Activated naive CD4-positive, alpha-beta T cell treated with anti-CD3 and anti-CD28 coated beads, Interleukin-2, amount 10 ng/mL, durations not matched to agents 7 days and 5 days (primary cell): Measurements from ENCODE around the gene NEMP1.
A peak's percentile ranks its signal among the peaks of the same experiment; 100 is the strongest.

ENCODE experiments used
- CTCF ChIA-PET: fragments of 350-600 bp; sonication (Branson Sonifier 250); formaldehyde crosslinking; loops from one replicate; lab custom pipeline; 2021; ENCODE audit warnings: antibody characterized with exemption; lab: Charles Lee
- DNase-seq: peaks from one replicate; pipeline ENCODE4 v3.0.0-alpha.2; 2020
- H3K27ac Mint-ChIP-seq: one replicate; pipeline ENCODE4 v1.8.0; 2021; ENCODE audit warnings: mild to moderate bottlenecking, moderate library complexity, mixed read lengths
- H3K27me3 Mint-ChIP-seq: one replicate; pipeline ENCODE4 v1.8.0; 2021; ENCODE audit warnings: mild to moderate bottlenecking, mixed read lengths
- H3K36me3 Mint-ChIP-seq: one replicate; pipeline ENCODE4 v1.8.0; 2021; ENCODE audit warnings: mixed read lengths
- H3K4me1 Mint-ChIP-seq: one replicate; pipeline ENCODE4 v1.8.0; 2021; ENCODE audit warnings: mixed read lengths
- H3K4me3 Mint-ChIP-seq: one replicate; pipeline ENCODE4 v1.8.0; 2021; ENCODE audit warnings: mild to moderate bottlenecking, moderate library complexity, mixed read lengths
- H3K9me3 Mint-ChIP-seq: one replicate; pipeline ENCODE4 v1.8.0; 2021; ENCODE audit warnings: mixed read lengths

Gene NEMP1

GRCh38 chr12:57099766-57100165 lies 21.2 kb upstream of the NEMP1 start:
- peaks cover 58% of the 10 kb centered on the region for H3K36me3 Mint-ChIP-seq
- no peak for DNase-seq
- no peaks in the 10 kb centered on the region for H3K9me3 Mint-ChIP-seq
- no peak overlapping the region for H3K4me3 Mint-ChIP-seq
- CTCF ChIA-PET = interaction anchor here (1.0 to 10.4 kb wide), 7 partner anchors 10 to 68 kb away, joined by 3 to 100 read pairs (median 5); partner anchors contain the start of genes NEMP1 and STAT6
- no peaks in the 10 kb centered on the region for H3K27me3 Mint-ChIP-seq
- peak overlapping the region; percentile 59 for H3K27ac Mint-ChIP-seq
- H3K4me1 Mint-ChIP-seq = peaks cover 60% of the 10 kb centered on the region

GRCh38 chr12:57099047-57099714 lies 20.6 kb upstream of the NEMP1 start:
- no peak for DNase-seq
- H3K4me1 Mint-ChIP-seq = peaks cover 62% of the 10 kb centered on the region
- no peak overlapping the region for H3K4me3 Mint-ChIP-seq
- CTCF ChIA-PET = interaction anchor here (1.0 to 10.4 kb wide), 7 partner anchors 9 to 68 kb away, joined by 3 to 100 read pairs (median 5); partner anchors contain the start of genes NEMP1 and STAT6
- H3K27ac Mint-ChIP-seq = peak overlapping the region; percentile 66
- peaks cover 55% of the 10 kb centered on the region for H3K36me3 Mint-ChIP-seq
- H3K27me3 Mint-ChIP-seq = no peaks in the 10 kb centered on the region
- no peaks in the 10 kb centered on the region for H3K9me3 Mint-ChIP-seq

GRCh38 chr12:57098546-57098945 lies 20.0 kb upstream of the NEMP1 start:
- DNase-seq = no peak
- Mint-ChIP-seq H3K36me3 (peaks cover 55% of the 10 kb centered on the region), H3K9me3 (no peaks in the 10 kb centered on the region), H3K4me1 (peaks cover 65% of the 10 kb centered on the region), H3K27me3 (no peaks in the 10 kb centered on the region), H3K4me3 (no peak overlapping the region), H3K27ac (peak overlapping the region; percentile 66)
- CTCF ChIA-PET = interaction anchor here (1.2 to 10.4 kb wide), 4 partner anchors 8 to 67 kb away, joined by 3 to 100 read pairs (median 5); partner anchors contain the start of gene STAT6

- Mint-ChIP-seq H3K27me3 (no peaks in the 10 kb centered on the region), H3K4me3 (no peak overlapping the region), H3K4me1 (peaks cover 71% of the 10 kb centered on the region), H3K36me3 (peaks cover 57% of the 10 kb centered on the region), H3K27ac (no peak overlapping the region), H3K9me3 (no peaks in the 10 kb centered on the region)
- no peak for DNase-seq
- CTCF ChIA-PET = interaction anchor here (1.0 to 10.4 kb wide), 2 partner anchors 13 to 27 kb away, joined by 3 to 100 read pairs; partner anchors contain the start of gene STAT6
Observed at GRCh38 chr12:57097554-57097835, 18.9 kb upstream of the NEMP1 start.

GRCh38 chr12:57096748-57097553 lies 18.4 kb upstream of the NEMP1 start:
- no peaks in the 10 kb centered on the region for H3K27me3 Mint-ChIP-seq
- H3K4me3 Mint-ChIP-seq = no peak overlapping the region
- peaks cover 53% of the 10 kb centered on the region for H3K36me3 Mint-ChIP-seq

GRCh38 chr12:57096099-57096572 lies 17.5 kb upstream of the NEMP1 start:
- peaks cover 63% of the 10 kb centered on the region for H3K4me1 Mint-ChIP-seq
- no peak overlapping the region for H3K4me3 Mint-ChIP-seq
- H3K27ac Mint-ChIP-seq = peak overlapping the region; percentile 82
- DNase-seq = no peak
- CTCF ChIA-PET = interaction anchor here (1.0 to 10.4 kb wide), 3 partner anchors 15 to 27 kb away, joined by 3 to 100 read pairs (median 9); partner anchors contain the start of gene STAT6
- no peaks in the 10 kb centered on the region for H3K27me3 Mint-ChIP-seq
- no peaks in the 10 kb centered on the region for H3K9me3 Mint-ChIP-seq
- peaks cover 54% of the 10 kb centered on the region for H3K36me3 Mint-ChIP-seq

More at GRCh38 chr12:57096748-57097553, 18.4 kb upstream of the NEMP1 start:
- H3K4me1 Mint-ChIP-seq = peaks cover 67% of the 10 kb centered on the region
- H3K9me3 Mint-ChIP-seq = no peaks in the 10 kb centered on the region
- no peak for DNase-seq
- CTCF ChIA-PET = interaction anchor here (1.0 to 10.4 kb wide), 4 partner anchors 14 to 28 kb away, joined by 3 to 100 read pairs (median 6); partner anchors contain the start of gene STAT6
- H3K27ac Mint-ChIP-seq = peak overlapping the region; percentile 50

- Mint-ChIP-seq H3K27me3 (no peaks in the 10 kb centered on the region), H3K9me3 (no peaks in the 10 kb centered on the region), H3K4me1 (peaks cover 64% of the 10 kb centered on the region), H3K4me3 (no peak overlapping the region), H3K36me3 (peaks cover 55% of the 10 kb centered on the region), H3K27ac (peak overlapping the region; percentile 82)
- CTCF ChIA-PET = interaction anchor here (2.0 to 10.4 kb wide), 2 partner anchors 15 to 26 kb away, joined by 9 to 100 read pairs; partner anchors contain the start of gene STAT6
- no peak for DNase-seq
Observed at GRCh38 chr12:57095440-57095839, 16.8 kb upstream of the NEMP1 start.

GRCh38 chr12:57094208-57095160 lies 15.9 kb upstream of the NEMP1 start:
- peaks cover 64% of the 10 kb centered on the region for H3K4me1 Mint-ChIP-seq
- H3K27me3 Mint-ChIP-seq = no peaks in the 10 kb centered on the region
- H3K4me3 Mint-ChIP-seq = no peak overlapping the region
- CTCF ChIA-PET = interaction anchor here (0.7 to 10.4 kb wide), 10 partner anchors 11 to 405 kb away, joined by 3 to 100 read pairs (median 4); partner anchors contain the start of genes NEMP1 and STAT6
- peaks cover 51% of the 10 kb centered on the region for H3K36me3 Mint-ChIP-seq
- peak; percentile 18 for DNase-seq
- H3K27ac Mint-ChIP-seq = peak overlapping the region; percentile 64
- H3K9me3 Mint-ChIP-seq = no peaks in the 10 kb centered on the region

- Mint-ChIP-seq H3K36me3 (peaks cover 43% of the 10 kb centered on the region), H3K27me3 (no peaks in the 10 kb centered on the region), H3K4me3 (peak overlapping the region; percentile 26), H3K9me3 (no peaks in the 10 kb centered on the region), H3K4me1 (peaks cover 59% of the 10 kb centered on the region), H3K27ac (peak overlapping the region; percentile 22)
- CTCF ChIA-PET = interaction anchor here (0.7 to 10.4 kb wide), 11 partner anchors 12 to 404 kb away, joined by 3 to 100 read pairs (median 4); partner anchors contain the start of genes NEMP1 and STAT6
- peak; percentile 67 for DNase-seq
Observed at GRCh38 chr12:57093415-57094207, 15.0 kb upstream of the NEMP1 start.

DNA sequence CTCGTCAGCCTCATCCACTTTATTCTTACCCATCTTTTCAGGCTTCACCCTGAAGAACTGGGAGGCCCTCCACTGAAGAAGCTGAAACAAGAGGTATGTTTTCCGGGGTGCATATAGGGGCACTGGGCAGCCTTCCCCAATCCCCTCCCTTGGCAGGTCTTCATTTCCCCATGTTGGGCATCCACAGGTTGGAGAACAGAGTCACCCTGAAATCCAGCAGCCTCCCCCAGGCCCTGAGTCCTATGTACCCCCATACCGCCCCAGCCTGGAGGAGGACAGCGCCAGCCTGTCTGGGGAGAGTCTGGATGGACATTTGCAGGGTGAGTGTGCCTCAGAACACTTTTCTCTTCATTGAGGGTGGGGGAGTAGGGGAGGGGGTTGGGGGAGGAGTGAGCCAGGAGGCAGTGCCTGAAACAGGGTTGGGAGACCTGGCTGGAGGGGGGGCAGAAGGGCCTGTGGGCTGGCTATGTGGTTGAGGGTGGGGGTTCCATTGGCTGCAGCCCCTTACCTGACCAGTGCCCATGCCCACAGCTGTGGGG lies 14.4 kb upstream of the NEMP1 start:
- no peaks in the 10 kb centered on the region for H3K27me3 Mint-ChIP-seq
- DNase-seq = no peak
- CTCF ChIA-PET = interaction anchor here (0.7 to 10.4 kb wide), 17 partner anchors 11 to 151 kb away, joined by 3 to 100 read pairs (median 6); partner anchors contain the start of genes NEMP1, STAT6 and ZBTB39
- peaks cover 36% of the 10 kb centered on the region for H3K36me3 Mint-ChIP-seq
- H3K4me1 Mint-ChIP-seq = peaks cover 65% of the 10 kb centered on the region
- H3K9me3 Mint-ChIP-seq = no peaks in the 10 kb centered on the region
- H3K4me3 Mint-ChIP-seq = no peak overlapping the region
- H3K27ac Mint-ChIP-seq = peak overlapping the region; percentile 39

- H3K4me3 Mint-ChIP-seq = peak overlapping the region; percentile 13
- peaks cover 33% of the 10 kb centered on the region for H3K36me3 Mint-ChIP-seq
Observed at GRCh38 chr12:57092529-57092862, 13.9 kb upstream of the NEMP1 start.

More at GRCh38 chr12:57092529-57092862, 13.9 kb upstream of the NEMP1 start:
- CTCF ChIA-PET = interaction anchor here (1.0 to 10.4 kb wide), 13 partner anchors 11 to 151 kb away, joined by 3 to 100 read pairs (median 11); partner anchors contain the start of genes NEMP1, STAT6 and ZBTB39
- Mint-ChIP-seq H3K27me3 (no peaks in the 10 kb centered on the region), H3K27ac (peak overlapping the region; percentile 39), H3K9me3 (no peaks in the 10 kb centered on the region), H3K4me1 (peaks cover 68% of the 10 kb centered on the region)
- no peak for DNase-seq
